A549 (cell line): ENCODE results near the gene ULK2.

Experiments
- CTCF ChIP-seq: fragments of >200 bp; sonication (Bioruptor Twin); formaldehyde crosslinking; IDR thresholded peaks from 3 replicates; pipeline ENCODE4 v1.5.1; 2016
- POLR2A ChIP-seq: IDR thresholded peaks from 2 replicates; pipeline ENCODE4 v1.6.1; 2012; ENCODE audit warnings: mild to moderate bottlenecking, low read length
- REST ChIP-seq: fragments of 200-600 bp; sonication (generic); IDR thresholded peaks from 2 replicates; pipeline ENCODE4 v1.6.1; 2016; ENCODE audit warnings: antibody characterized with exemption, mild to moderate bottlenecking, moderate library complexity
- RFX5 ChIP-seq: fragments of 450-650 bp; IDR thresholded peaks from 2 replicates; pipeline ENCODE4 v1.7.1; 2014; ENCODE audit warnings: antibody characterized with exemption, mild to moderate bottlenecking, moderate library complexity
- RNF2 ChIP-seq: fragments of 200-600 bp; sonication (generic); IDR thresholded peaks from 2 replicates; pipeline ENCODE4 v1.6.1; 2016; ENCODE audit warnings: low read depth, mild to moderate bottlenecking, antibody characterized with exemption, moderate library complexity, borderline replicate concordance

GRCh38 chr17:19746517-19746916, 121.2 kb downstream of the ULK2 start:
- TF ChIP-seq REST (no peak), POLR2A (peak; percentile 98), CTCF (no peak), RNF2 (no peak), RFX5 (no peak)
